GM23248 (cell line): Measurements from ENCODE around the gene F2RL2.

Experiments used
- EZH2 ChIP-seq: fragments of 200-600 bp; sonication (generic); IDR thresholded peaks from 2 replicates; pipeline ENCODE4 v1.6.1; 2018; ENCODE audit warnings: antibody characterized with exemption, mild to moderate bottlenecking; ENCODE audit not compliant: insufficient read depth, poor library complexity, severe bottlenecking
- EZH2phosphoT487 ChIP-seq: fragments of 200-600 bp; sonication (generic); IDR thresholded peaks from 2 replicates; pipeline ENCODE4 v1.6.1; 2018; ENCODE audit warnings: antibody characterized with exemption, moderate library complexity, mild to moderate bottlenecking, low read depth; ENCODE audit not compliant: insufficient read depth

- TF ChIP-seq EZH2 (no peak), EZH2phosphoT487 (no peak)
These were observed 49.0 kb upstream of the F2RL2 start for GRCh38 chr5:76672242-76672641.
